GM23338 (cell line): ENCODE measurements around the gene PWP2. TPM values are rescaled to one million over a fixed set of nuclear protein-coding genes. Genes with fewer than 3 reads are reported as not detected.

Experiments
- ATAC-seq: fragments of 200-7000 bp; cut with Tn5 transposase; 3 replicates; pipeline ENCODE4 v1.9.1; 2020
- DNase-seq: peaks from one replicate; pipeline ENCODE4 v3.0.0-alpha.2; 2015; ENCODE audit warnings: low spot score
- H2AFZ ChIP-seq: fragments of 200-600 bp; sonication (generic); 2 replicates; pipeline ENCODE4 v1.8.0; 2016; ENCODE audit warnings: antibody characterized with exemption, mild to moderate bottlenecking, moderate library complexity
- H3F3A ChIP-seq: fragments of 200-600 bp; sonication (generic); replicated peaks from 2 replicates; pipeline ENCODE4 v1.8.0; 2017; ENCODE audit warnings: antibody characterized with exemption, mixed run types, low read depth
- H3K27ac ChIP-seq: fragments of 200-600 bp; sonication (generic); 2 replicates; pipeline ENCODE4 v1.6.1; 2016; ENCODE audit warnings: low read depth
- H3K27me3 ChIP-seq: fragments of 200-600 bp; sonication (generic); 2 replicates; pipeline ENCODE4 v1.8.0; 2016; ENCODE audit warnings: mild to moderate bottlenecking, mixed run types, moderate library complexity; ENCODE audit not compliant: insufficient read depth
- H3K36me3 ChIP-seq: fragments of 200-600 bp; sonication (generic); 2 replicates; pipeline ENCODE4 v1.8.0; 2016; ENCODE audit warnings: mild to moderate bottlenecking; ENCODE audit not compliant: insufficient read depth
- H3K4me1 ChIP-seq: fragments of 200-600 bp; sonication (generic); 2 replicates; pipeline ENCODE4 v1.8.0; 2016; ENCODE audit warnings: mild to moderate bottlenecking, moderate library complexity; ENCODE audit not compliant: insufficient read depth
- H3K4me2 ChIP-seq: fragments of 200-600 bp; sonication (generic); 2 replicates; pipeline ENCODE4 v1.7.1; 2017; ENCODE audit warnings: mixed run types
- H3K4me3 ChIP-seq: fragments of 200-600 bp; sonication (generic); 2 replicates; pipeline ENCODE4 v1.6.1; 2016; ENCODE audit warnings: mixed run types
- H3K79me2 ChIP-seq: fragments of 200-600 bp; sonication (generic); replicated peaks from 2 replicates; pipeline ENCODE4 v1.8.0; 2017; ENCODE audit warnings: mild to moderate bottlenecking; ENCODE audit not compliant: insufficient read depth
- H3K9me2 ChIP-seq: fragments of 200-600 bp; sonication (generic); 2 replicates; pipeline ENCODE4 v1.8.0; 2017; ENCODE audit not compliant: insufficient read depth
- H4K20me1 ChIP-seq: fragments of 200-600 bp; sonication (generic); replicated peaks from 2 replicates; pipeline ENCODE4 v1.8.0; 2017; ENCODE audit warnings: mild to moderate bottlenecking; ENCODE audit not compliant: insufficient read depth
- H3K27ac Mint-ChIP-seq: 2 replicates; pipeline ENCODE4 v1.8.0; 2020; ENCODE audit warnings: inconsistent platforms, mild to moderate bottlenecking, moderate library complexity, mixed read lengths
- H3K27me3 Mint-ChIP-seq: 3 replicates; pipeline ENCODE4 v1.8.0; 2022; ENCODE audit warnings: low read depth, mild to moderate bottlenecking, moderate library complexity, mixed read lengths, inconsistent platforms; ENCODE audit not compliant: insufficient read depth, poor library complexity
- H3K36me3 Mint-ChIP-seq: 3 replicates; pipeline ENCODE4 v1.8.0; 2021; ENCODE audit warnings: low read depth, mild to moderate bottlenecking, inconsistent platforms, moderate library complexity, mixed read lengths
- H3K4me1 Mint-ChIP-seq: 3 replicates; pipeline ENCODE4 v1.8.0; 2020; ENCODE audit warnings: mild to moderate bottlenecking, inconsistent platforms, mixed read lengths
- H3K4me3 Mint-ChIP-seq: 3 replicates; pipeline ENCODE4 v1.8.0; 2021; ENCODE audit warnings: moderate library complexity, mild to moderate bottlenecking, inconsistent platforms, mixed read lengths
- H3K9me3 Mint-ChIP-seq: 3 replicates; pipeline ENCODE4 v1.8.0; 2020; ENCODE audit warnings: moderate library complexity, mild to moderate bottlenecking, inconsistent platforms, mixed read lengths
- CTCF ChIP-seq, 2 experiments: fragments of 200-600 bp in 1 of 2; sonication (generic) in 1 of 2; conservative IDR thresholded peaks; 2 replicates each; pipeline versions ENCODE4 v1.5.1 to v1.6.1; 2016 to 2017; ENCODE audit warnings: antibody characterized with exemption in 2 of 2, low read depth in 2 of 2, mild to moderate bottlenecking in 2 of 2, moderate library complexity in 1 of 2
- EZH2phosphoT487 ChIP-seq: fragments of 200-600 bp; sonication (generic); IDR thresholded peaks from one replicate; pipeline ENCODE4 v1.8.1; 2018; ENCODE audit warnings: antibody characterized with exemption; ENCODE audit not compliant: unreplicated experiment
- POLR2AphosphoS5 ChIP-seq: IDR thresholded peaks from 2 replicates; pipeline ENCODE4 v1.6.1; 2016; ENCODE audit warnings: antibody characterized with exemption, low read depth
- STAT1 ChIP-seq: IDR thresholded peaks from one replicate; pipeline ENCODE4 v1.6.1; 2016; ENCODE audit warnings: antibody characterized with exemption; ENCODE audit not compliant: unreplicated experiment
- ZNF331 ChIP-seq: fragments of 250-450 bp; sonication (Bioruptor Pico); IDR thresholded peaks from 2 replicates; pipeline ENCODE4 v1.5.0; 2020; ENCODE audit warnings: low read depth, mild to moderate bottlenecking, moderate library complexity
- ZNF462 ChIP-seq: fragments of 250-450 bp; sonication (Bioruptor Pico); IDR thresholded peaks from 2 replicates; pipeline ENCODE4 v1.5.0; 2020; ENCODE audit warnings: mild to moderate bottlenecking, moderate library complexity
- polyA plus RNA-seq: library from polyadenylated mRNA; unstranded; fragments of >200 nt; fragmentation: Nextera tagmentation; extraction: Ambion mirVana; gene quantifications from 2 replicates; pipeline ENCODE4 v1.2.1, GENCODE V29; 2016
- total RNA-seq: library from RNA; depleted of rRNA; stranded (reverse); fragments of >200 nt; shearing (Covaris generic); gene quantifications from 2 replicates; pipeline ENCODE4 v1.2.3, GENCODE V29; 2014

PWP2 gene
- total and polyA plus RNA-seq, 2 experiments from 2014 or later: 18.2 to 59.2 TPM

GRCh38 chr21:44089001-44089911 is 17.9 kb upstream of the PWP2 start (continued):
- TF ChIP-seq ZNF462 (CRISPR knock-in tag) (no peak), CTCF (conservative IDR thresholded peaks at IDR 0.05; ENCODE audit: low read depth in 2 of 2) (no peak), POLR2AphosphoS5 (no peak), EZH2phosphoT487 (no peak), STAT1 (no peak), ZNF331 (no peak)

- ATAC-seq (no peak), DNase-seq (no peak)
- H3K27me3 ChIP-seq: no peaks in the 10 kb centered on the region
- H2AFZ ChIP-seq: no peak overlapping the region
- Mint-ChIP-seq H3K4me3 (no peak overlapping the region), H3K4me1 (no peaks in the 10 kb centered on the region), H3K9me3 (no peaks in the 10 kb centered on the region), H3K36me3 (peaks cover 53% of the 10 kb centered on the region), H3K27ac (no peak overlapping the region), H3K27me3 (peaks cover 7% of the 10 kb centered on the region)
- no peak overlapping the region for H3K27ac ChIP-seq
- no peaks in the 10 kb centered on the region for H3K4me1 ChIP-seq
- no peak overlapping the region for H3K4me2 ChIP-seq
- no peak overlapping the region for H3K4me3 ChIP-seq
- H3K36me3 ChIP-seq: peaks cover 27% of the 10 kb centered on the region
- H3K79me2 ChIP-seq: no peaks in the 10 kb centered on the region; the same call in 1 of the 2 replicates
- H3K9me2 ChIP-seq: no peaks in the 10 kb centered on the region
- peaks cover 4% of the 10 kb centered on the region for H4K20me1 ChIP-seq
- H3F3A ChIP-seq: no peaks in the 10 kb centered on the region
- no peak for TF ChIP-seq EZH2phosphoT487
- no peak for TF ChIP-seq STAT1
- no peak for TF ChIP-seq ZNF462 (CRISPR knock-in tag)
- no peak for TF ChIP-seq POLR2AphosphoS5
These were observed 16.9 kb upstream of the PWP2 start for GRCh38 chr21:44090325-44090724.
